Inferior parietal cortex (tissue), 1 donor: ENCODE data around the gene AGAP1.

ENCODE experiments used
- DNase-seq: peaks from one replicate; pipeline ENCODE4 v3.0.0-alpha.2; 2016; ENCODE audit errors: extremely low spot score

AGAP1 gene

DNA sequence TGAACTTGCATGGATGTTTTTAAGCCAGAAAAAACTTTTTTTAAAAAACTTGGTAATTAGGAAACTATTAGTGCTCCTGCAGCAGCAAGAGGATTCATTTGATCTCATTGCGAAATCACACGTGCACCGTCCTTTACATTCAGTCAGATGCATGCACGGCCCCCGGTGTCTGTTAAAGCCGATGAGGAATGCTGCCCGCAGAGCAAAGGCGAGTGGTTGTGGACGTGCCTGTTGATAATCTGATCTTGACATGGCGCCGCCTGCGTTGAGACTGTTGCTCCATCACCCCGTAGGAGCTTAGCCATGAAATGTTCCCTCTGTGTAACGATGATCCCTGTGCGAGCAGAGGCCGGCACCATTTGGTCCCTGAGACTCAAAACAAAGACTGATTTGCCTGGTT, 374.4 kb downstream of the AGAP1 start:
- no peak for DNase-seq

- no peak for DNase-seq
These were observed 374.8 kb downstream of the AGAP1 start for GRCh38 chr2:235868645-235869044.

GRCh38 chr2:235870515-235870914, 376.7 kb downstream of the AGAP1 start:
- no peak for DNase-seq

- no peak for DNase-seq
These were observed 382.3 kb downstream of the AGAP1 start for GRCh38 chr2:235876099-235876679.

DNA sequence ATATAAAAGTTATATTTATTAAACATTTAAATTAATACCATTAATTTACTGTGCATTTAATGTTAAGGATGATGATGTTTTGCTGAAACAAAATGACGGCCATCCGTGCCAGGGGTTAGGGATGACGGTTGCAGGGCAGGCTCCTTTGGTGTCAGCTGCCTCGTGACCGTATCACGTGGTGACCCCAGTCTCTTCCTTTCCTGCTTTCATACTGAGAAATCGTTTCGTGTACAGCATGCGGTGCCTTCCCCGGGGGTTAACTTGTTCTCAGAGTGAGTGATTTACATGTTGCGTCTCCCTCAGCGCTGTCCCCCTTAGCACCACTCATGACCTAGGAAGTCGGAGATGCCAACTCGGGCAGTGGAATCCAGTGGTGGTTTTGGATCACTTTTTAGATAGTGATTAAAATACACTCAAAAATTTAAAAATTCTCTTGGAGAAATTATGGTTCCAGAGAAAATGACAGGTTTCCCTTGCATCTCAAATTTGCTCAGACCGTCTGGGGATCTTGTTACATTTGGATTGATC, 383.5 kb downstream of the AGAP1 start:
- no peak for DNase-seq

GRCh38 chr2:235879116-235879515, 385.3 kb downstream of the AGAP1 start:
- DNase-seq: no peak

- no peak for DNase-seq
These were observed 389.8 kb downstream of the AGAP1 start for GRCh38 chr2:235883675-235884074.

GRCh38 chr2:235889302-235889630, 395.4 kb downstream of the AGAP1 start:
- DNase-seq: no peak

GRCh38 chr2:235893129-235893698, 399.4 kb downstream of the AGAP1 start:
- DNase-seq: no peak

- no peak for DNase-seq
These were observed 401.0 kb downstream of the AGAP1 start for GRCh38 chr2:235894839-235895238.

DNA sequence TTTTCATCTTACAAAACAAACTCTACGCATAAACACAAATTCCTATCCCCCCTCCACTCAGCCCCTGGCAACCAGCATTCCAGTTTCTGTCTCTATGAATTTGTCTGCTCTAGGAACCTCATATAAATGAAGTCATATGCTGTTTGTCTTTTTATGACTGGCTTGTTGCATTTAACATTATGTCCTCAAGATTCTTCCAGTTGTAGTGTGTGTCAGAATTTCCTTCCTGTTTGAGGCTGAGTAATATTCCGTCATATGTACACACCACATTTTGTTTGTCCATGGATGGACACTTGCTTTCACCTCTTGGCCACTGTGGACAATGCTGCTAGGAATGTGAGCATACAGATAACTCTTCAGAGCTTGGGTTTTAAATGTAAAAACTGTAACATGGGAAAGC, 402.2 kb downstream of the AGAP1 start:
- no peak for DNase-seq

DNA sequence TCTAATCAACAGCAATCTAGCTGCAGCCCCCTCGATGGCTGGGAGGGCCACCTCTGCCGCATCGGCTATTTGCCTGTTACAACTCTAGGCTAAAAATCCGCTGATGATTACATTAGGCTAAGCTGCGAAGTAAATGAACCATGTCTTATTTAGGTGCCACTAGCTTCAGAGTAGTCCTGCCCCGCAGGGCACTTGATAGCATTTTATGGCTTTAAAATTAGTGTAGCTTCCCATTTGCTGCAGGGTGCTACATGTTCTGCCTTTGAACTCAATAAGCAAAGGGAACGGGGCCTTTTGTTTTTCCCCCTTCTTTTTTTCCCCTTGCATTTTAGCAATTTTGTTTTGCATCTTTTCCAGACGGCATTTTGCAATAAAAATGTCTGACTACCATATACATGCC, 404.1 kb downstream of the AGAP1 start:
- no peak for DNase-seq

DNA sequence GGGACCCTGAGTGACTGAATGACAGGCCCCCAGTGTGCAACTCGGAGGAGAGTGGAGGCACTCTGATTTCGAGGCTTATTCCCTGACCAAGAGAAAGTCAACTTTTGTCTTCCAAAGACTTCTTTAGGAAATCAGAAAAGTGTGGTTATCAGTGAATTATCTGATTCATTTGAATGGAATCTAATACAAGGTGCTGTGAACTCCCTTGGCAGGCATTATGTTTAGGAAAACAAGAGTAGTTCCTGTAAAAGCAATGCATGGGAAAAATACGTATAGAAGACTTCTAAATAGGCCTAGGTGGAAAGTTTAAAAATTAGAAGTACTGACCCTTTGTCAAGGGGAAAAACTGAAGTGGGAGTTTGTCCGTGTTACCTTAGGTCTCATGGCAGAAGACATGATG, 404.9 kb downstream of the AGAP1 start:
- no peak for DNase-seq

GRCh38 chr2:235900631-235901030, 406.8 kb downstream of the AGAP1 start:
- DNase-seq: no peak

- DNase-seq: no peak
These were observed 407.4 kb downstream of the AGAP1 start for GRCh38 chr2:235901243-235901642.

GRCh38 chr2:235903782-235904584, 410.1 kb downstream of the AGAP1 start:
- no peak for DNase-seq

- DNase-seq: no peak
These were observed 410.7 kb downstream of the AGAP1 start for GRCh38 chr2:235904585-235904931.

GRCh38 chr2:235908826-235909225, 415.0 kb downstream of the AGAP1 start:
- DNase-seq: no peak

- DNase-seq: no peak
These were observed 415.5 kb downstream of the AGAP1 start for GRCh38 chr2:235909358-235909757.

DNA sequence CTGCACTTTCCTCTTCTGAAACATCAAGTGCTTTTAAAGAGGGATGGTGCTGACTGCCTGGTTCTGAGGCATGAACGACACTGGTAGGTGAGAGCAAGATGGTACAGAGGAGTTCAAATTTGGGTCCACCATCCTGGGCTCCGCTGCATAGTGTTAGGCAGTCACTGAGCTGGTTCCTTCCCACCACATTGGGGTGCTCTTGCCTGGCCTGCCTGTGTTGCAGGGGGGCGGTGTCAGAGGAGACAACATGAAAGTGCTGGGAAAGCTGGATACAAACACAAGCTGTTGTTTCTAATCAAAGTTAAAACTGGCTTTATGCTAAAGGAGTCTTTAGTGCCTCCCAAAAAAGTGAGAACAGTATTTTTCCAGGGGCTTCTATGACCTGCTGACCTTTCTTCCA, 416.2 kb downstream of the AGAP1 start:
- DNase-seq: no peak

DNA sequence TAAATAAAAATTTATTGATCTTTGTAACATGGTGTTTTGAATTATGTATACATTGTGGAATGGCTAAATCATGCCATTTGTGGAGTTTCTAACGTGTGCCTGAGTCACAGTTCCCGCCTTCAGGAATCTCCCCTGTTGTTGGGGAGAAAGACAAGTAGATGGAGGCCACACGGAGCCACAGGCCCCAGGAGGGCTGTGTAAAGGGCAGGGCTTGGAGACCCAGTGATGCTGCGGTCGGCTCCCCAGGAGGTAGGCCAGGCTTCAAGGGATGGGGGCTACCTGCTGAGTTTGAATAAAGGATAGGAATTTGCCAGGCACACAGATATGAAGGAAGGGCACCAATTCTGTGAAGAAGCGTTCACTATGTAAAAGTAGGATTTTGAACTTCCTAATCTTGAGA, 417.3 kb downstream of the AGAP1 start:
- DNase-seq: no peak

DNA sequence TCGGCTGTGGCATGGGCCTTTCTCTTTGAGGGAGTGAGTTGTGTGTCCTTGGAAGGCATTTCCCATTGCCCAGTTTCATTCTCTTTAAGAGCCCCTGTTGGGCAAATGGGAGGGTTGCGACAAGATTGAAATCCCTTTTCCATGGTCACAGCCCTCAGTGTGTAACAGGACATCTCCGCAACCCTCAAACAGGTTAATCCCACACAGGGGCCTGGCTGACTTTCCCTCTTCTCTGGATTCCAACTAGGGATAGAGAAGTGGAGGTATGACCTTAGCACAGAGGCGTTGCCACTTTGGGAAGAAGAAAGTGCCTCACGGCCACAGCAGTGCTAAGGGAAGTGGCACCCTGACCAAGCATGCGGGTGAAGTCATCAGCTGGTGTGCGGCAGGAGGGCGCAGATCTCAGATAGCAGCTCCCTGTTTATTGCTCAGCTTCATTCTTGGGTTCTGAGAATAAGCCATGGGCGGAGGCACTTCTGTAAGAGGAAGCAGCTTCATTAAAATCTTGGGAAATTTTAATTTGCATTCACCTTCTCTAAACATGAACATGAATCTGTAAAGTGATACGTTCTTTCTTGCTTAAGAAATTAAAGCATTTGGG, 417.9 kb downstream of the AGAP1 start:
- no peak for DNase-seq

DNA sequence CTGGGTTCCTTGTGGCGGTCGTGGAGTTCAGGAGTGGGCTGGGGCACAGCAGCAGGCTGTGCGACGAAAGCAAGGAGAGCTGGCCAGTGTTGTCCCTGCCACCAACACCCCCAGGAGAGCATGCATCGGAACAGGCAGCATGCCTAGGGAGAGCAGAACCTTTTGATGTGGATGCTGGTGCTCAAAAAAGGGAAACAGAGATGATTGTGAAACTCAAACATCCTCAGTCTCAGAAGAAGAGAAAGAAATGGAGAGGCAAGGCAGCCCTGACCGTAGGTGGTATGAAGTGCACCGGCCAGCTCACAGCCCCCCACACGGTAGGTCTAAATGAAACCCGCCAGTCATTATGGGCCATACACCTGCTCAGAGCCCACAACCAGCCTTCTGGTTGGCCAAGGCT, 420.9 kb downstream of the AGAP1 start:
- DNase-seq: no peak
